Keratinocyte (primary cell): Measurements from ENCODE around the gene WNT6. TPM values are rescaled to one million over a fixed set of nuclear protein-coding genes. Genes with fewer than 3 reads are reported as not detected.

ENCODE experiments used
- DNase-seq: peaks from one replicate; pipeline ENCODE4 v3.0.0-alpha.2; 2011; ENCODE audit warnings: low read depth, missing footprints, low spot score
- FAIRE-seq: peaks from 2 replicates; lab custom pipeline; 2011; peaks lifted over from hg19 to GRCh38; lab: Jason Lieb, UNC
- H2AFZ ChIP-seq: 2 replicates; pipeline ENCODE4 v1.6.0; 2012; ENCODE audit warnings: low read length, control low read depth, inconsistent platforms; ENCODE audit not compliant: control insufficient read depth
- H3K27ac ChIP-seq: 2 replicates; pipeline ENCODE4 v1.5.1; 2011; ENCODE audit warnings: low read length; ENCODE audit not compliant: control insufficient read depth, insufficient read depth
- H3K27me3 ChIP-seq: 3 replicates; pipeline ENCODE4 v1.6.0; 2011; ENCODE audit warnings: low read length; ENCODE audit not compliant: control insufficient read depth, insufficient read depth; ENCODE audit errors: extremely low read depth
- H3K36me3 ChIP-seq, 2 experiments: 2 replicates in 1 of 2; 3 replicates in 1 of 2; pipeline ENCODE4 v1.5.1; 2011; ENCODE audit warnings: low read length in 2 of 2, mild to moderate bottlenecking in 1 of 2; ENCODE audit not compliant: control insufficient read depth in 2 of 2, insufficient read depth in 2 of 2; ENCODE audit errors: extremely low read depth in 1 of 2
- H3K4me1 ChIP-seq: 3 replicates; pipeline ENCODE4 v1.5.1; 2011; ENCODE audit warnings: low read length; ENCODE audit not compliant: control insufficient read depth, insufficient read depth; ENCODE audit errors: extremely low read depth
- H3K4me2 ChIP-seq: 3 replicates; pipeline ENCODE4 v1.6.0; 2011; ENCODE audit warnings: low read depth, low read length; ENCODE audit not compliant: control insufficient read depth, insufficient read depth; ENCODE audit errors: extremely low read depth
- H3K4me3 ChIP-seq, 3 experiments: fragments of 200-600 bp in 1 of 3; sonication (generic) in 1 of 3; 2 replicates in 2 of 3; 3 replicates in 1 of 3; pipeline ENCODE4 v1.5.1; 2011 to 2016; ENCODE audit warnings: low read length in 3 of 3, mild to moderate bottlenecking in 3 of 3, control low read depth in 2 of 3, inconsistent platforms in 1 of 3, low read depth in 1 of 3, mixed read lengths in 1 of 3, mixed run types in 1 of 3, moderate library complexity in 1 of 3; ENCODE audit not compliant: control insufficient read depth in 2 of 3, insufficient read depth in 2 of 3; ENCODE audit errors: extremely low read depth in 1 of 3
- H3K79me2 ChIP-seq: 2 replicates; pipeline ENCODE4 v1.6.0; 2012; ENCODE audit warnings: low read length; ENCODE audit not compliant: control insufficient read depth, insufficient read depth
- H3K9ac ChIP-seq: 3 replicates; pipeline ENCODE4 v1.6.0; 2011; ENCODE audit warnings: low read length; ENCODE audit not compliant: control insufficient read depth, insufficient read depth; ENCODE audit errors: extremely low read depth
- H3K9me1 ChIP-seq: 3 replicates; pipeline ENCODE4 v1.6.0; 2011; ENCODE audit warnings: low read length; ENCODE audit not compliant: control insufficient read depth, insufficient read depth; ENCODE audit errors: extremely low read depth
- H3K9me3 ChIP-seq: 2 replicates; pipeline ENCODE4 v1.5.1; 2012; ENCODE audit warnings: low read depth, low read length; ENCODE audit not compliant: control insufficient read depth
- H4K20me1 ChIP-seq: 3 replicates; pipeline ENCODE4 v1.6.0; 2011; ENCODE audit warnings: low read length; ENCODE audit not compliant: control insufficient read depth, insufficient read depth; ENCODE audit errors: extremely low read depth
- CTCF ChIP-seq, 3 experiments: IDR thresholded peaks in 1 of 3; conservative IDR thresholded peaks in 1 of 3; optimal IDR thresholded peaks in 1 of 3; 2 replicates in 2 of 3; 3 replicates in 1 of 3; pipeline versions ENCODE3 to v1.5.1; 2011; ENCODE audit warnings: low read length in 3 of 3, mild to moderate bottlenecking in 3 of 3, moderate library complexity in 2 of 3, control low read depth in 1 of 3, inconsistent platforms in 1 of 3; ENCODE audit not compliant: insufficient read depth in 2 of 3; ENCODE audit errors: extremely low read depth in 1 of 3
- EZH2 ChIP-seq: IDR thresholded peaks from one replicate; pipeline ENCODE4 v1.6.1; 2012; ENCODE audit warnings: inconsistent platforms, mild to moderate bottlenecking, low read length, moderate library complexity
- dilution Hi-C: fragments of 300-500 bp; cut with MboI; formaldehyde crosslinking; loops from one replicate; pipeline ENCODE4 v1.7.0; 2020; ENCODE audit warnings: low sequenced_read_pairs; ENCODE audit not compliant: extremely low pct_ligation_motif_present
- polyA plus RNA-seq, 5 experiments: library from polyadenylated mRNA; depleted of rRNA in 3 of 5; stranded (reverse) in 3 of 5; stranded (forward) in 1 of 5; unstranded in 1 of 5; fragments of >200 nt; gene quantifications; 1 replicate in 1 of 5; 2 replicates in 3 of 5; 3 replicates in 1 of 5; pipeline versions ENCODE4 v1.2.1 to v1.2.3, GENCODE V29; 2011 to 2012; ENCODE audit warnings: missing spikeins in 2 of 5, low read depth in 1 of 5, low replicate concordance in 1 of 5

Gene WNT6
- polyA plus RNA-seq, 1 donor (not counting 4 experiments of a cell fraction or from before 2014, with no cell fraction given) = not detected

DNA sequence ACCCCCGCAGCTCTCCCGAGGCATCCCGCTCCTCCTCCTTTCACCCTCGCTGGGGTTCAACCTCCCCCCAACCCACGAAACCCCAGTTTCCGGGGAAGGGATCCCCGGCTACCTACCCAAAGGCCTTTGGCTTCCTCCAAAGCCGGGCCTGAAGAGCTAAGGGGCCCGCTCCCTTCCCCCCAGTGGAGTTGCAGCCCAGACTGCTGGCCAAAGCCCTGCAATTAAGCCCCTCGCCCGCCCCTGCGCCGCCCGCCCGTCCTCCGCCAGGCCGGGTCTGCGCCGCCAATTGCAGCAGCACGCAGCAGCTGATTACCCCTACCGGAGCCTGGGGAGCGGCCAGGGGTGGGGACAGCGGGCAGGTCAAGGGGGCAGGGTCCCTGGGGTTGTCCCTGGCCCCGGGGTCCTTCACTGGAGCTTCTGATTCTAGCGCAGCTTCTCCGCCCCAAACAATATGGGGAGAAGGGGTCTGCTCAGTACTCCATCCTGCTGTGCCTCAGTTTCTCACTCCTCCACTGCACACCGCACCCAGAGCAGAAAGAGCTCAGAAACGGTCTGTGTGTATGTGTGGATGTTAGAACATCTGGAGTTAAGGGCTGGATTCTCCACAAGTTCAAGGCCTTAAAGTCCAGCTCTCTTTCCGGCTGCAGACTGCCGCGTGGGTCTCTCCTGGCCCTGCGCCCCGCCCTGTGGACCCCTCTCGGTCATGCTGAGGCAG, 37.9 kb downstream of the WNT6 start:
- H3K4me3 ChIP-seq = peak overlapping the region in 2 of 3 experiments; percentile 10 to 11
- TF ChIP-seq CTCF (optimal IDR thresholded peaks at IDR 0.05 in 1 of 3, IDR thresholded peaks at IDR 0.05 in 1 of 3, conservative IDR thresholded peaks at IDR 0.05 in 1 of 3; ENCODE audit: extremely low read depth in 1 of 3, insufficient read depth in 2 of 3, low read length in 3 of 3) (no peak), EZH2 (no peak)
- no peak for FAIRE-seq
- H3K9ac ChIP-seq = peak overlapping the region; percentile 78
- dilution Hi-C loops = no loop called here
- H3K4me1 ChIP-seq = peaks cover 54% of the 10 kb centered on the region
- no peak overlapping the region for H2AFZ ChIP-seq
- H3K27me3 ChIP-seq = no peaks in the 10 kb centered on the region
- peak overlapping the region; percentile 87 for H3K4me2 ChIP-seq
- H3K9me1 ChIP-seq = no peaks in the 10 kb centered on the region
- H3K36me3 ChIP-seq = no peaks in the 10 kb centered on the region
- peak overlapping the region; percentile 28 for H3K27ac ChIP-seq
- H4K20me1 ChIP-seq = no peaks in the 10 kb centered on the region
- H3K9me3 ChIP-seq = no peaks in the 10 kb centered on the region
- no peaks in the 10 kb centered on the region for H3K79me2 ChIP-seq
- no peak for DNase-seq

DNA sequence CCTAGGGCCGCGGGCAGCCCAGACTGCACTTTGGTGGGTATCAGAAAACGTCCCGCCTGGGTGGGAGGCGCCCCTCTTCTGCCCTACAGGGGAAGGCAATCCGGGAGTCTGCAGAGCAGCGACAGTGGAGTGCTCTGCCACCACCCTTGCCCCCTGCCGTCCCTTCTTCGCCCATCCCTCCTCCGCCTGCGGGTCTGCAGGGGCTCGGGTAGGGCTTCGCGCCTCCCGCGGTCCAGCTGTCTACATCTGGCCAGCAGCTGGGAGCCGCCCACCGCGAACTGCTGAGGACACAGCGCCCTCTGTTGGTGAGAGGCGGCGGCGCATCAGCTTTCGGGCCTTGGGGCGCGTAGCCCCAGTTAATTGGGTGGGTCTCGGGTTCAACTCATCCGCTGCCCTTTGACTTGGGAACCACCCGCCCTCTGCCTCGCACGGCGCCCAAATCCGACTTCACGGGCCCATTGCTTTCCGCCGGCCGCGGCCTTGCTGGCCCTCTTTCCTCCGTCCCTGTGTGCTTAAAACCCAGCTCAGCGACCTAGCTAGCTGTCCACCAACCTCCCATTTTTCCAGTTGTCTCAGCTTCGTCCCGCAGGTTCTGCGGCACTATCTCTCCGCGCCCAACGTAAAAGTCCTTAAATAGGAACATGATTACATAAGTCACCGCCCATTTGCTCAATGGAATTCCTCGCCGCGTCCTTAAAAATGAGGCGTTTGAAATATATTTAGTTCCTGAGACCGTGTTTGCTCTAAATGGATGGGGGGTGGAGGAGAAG, 38.7 kb downstream of the WNT6 start:
- peak overlapping the region; percentile 12 for H3K4me2 ChIP-seq
- peak in 2 of 3 experiments; percentile 71 to 99 for TF ChIP-seq CTCF (optimal IDR thresholded peaks at IDR 0.05 in 1 of 3, IDR thresholded peaks at IDR 0.05 in 1 of 3, conservative IDR thresholded peaks at IDR 0.05 in 1 of 3; ENCODE audit: extremely low read depth in 1 of 3, insufficient read depth in 2 of 3, low read length in 3 of 3)
- TF ChIP-seq EZH2 = no peak
- H3K27me3 ChIP-seq = no peaks in the 10 kb centered on the region
- no peaks in the 10 kb centered on the region for H3K9me1 ChIP-seq
- H3K79me2 ChIP-seq = no peaks in the 10 kb centered on the region
- no peaks in the 10 kb centered on the region for H4K20me1 ChIP-seq
- no peak overlapping the region for H3K27ac ChIP-seq
- no peak overlapping the region for H3K9ac ChIP-seq
- H3K4me3 ChIP-seq = no peak overlapping the region
- peaks cover 49% of the 10 kb centered on the region for H3K4me1 ChIP-seq
- DNase-seq (no peak), FAIRE-seq (no peak)
- dilution Hi-C loops = no loop called here
- no peaks in the 10 kb centered on the region for H3K9me3 ChIP-seq
- no peaks in the 10 kb centered on the region for H3K36me3 ChIP-seq
- no peak overlapping the region for H2AFZ ChIP-seq
